Medulla oblongata (tissue), 1 donor: ENCODE measurements around the gene MPZL3.

ENCODE experiments used
- DNase-seq: peaks from one replicate; pipeline ENCODE4 v3.0.0-alpha.2; 2015; ENCODE audit errors: extremely low spot score

The MPZL3 gene

DNA sequence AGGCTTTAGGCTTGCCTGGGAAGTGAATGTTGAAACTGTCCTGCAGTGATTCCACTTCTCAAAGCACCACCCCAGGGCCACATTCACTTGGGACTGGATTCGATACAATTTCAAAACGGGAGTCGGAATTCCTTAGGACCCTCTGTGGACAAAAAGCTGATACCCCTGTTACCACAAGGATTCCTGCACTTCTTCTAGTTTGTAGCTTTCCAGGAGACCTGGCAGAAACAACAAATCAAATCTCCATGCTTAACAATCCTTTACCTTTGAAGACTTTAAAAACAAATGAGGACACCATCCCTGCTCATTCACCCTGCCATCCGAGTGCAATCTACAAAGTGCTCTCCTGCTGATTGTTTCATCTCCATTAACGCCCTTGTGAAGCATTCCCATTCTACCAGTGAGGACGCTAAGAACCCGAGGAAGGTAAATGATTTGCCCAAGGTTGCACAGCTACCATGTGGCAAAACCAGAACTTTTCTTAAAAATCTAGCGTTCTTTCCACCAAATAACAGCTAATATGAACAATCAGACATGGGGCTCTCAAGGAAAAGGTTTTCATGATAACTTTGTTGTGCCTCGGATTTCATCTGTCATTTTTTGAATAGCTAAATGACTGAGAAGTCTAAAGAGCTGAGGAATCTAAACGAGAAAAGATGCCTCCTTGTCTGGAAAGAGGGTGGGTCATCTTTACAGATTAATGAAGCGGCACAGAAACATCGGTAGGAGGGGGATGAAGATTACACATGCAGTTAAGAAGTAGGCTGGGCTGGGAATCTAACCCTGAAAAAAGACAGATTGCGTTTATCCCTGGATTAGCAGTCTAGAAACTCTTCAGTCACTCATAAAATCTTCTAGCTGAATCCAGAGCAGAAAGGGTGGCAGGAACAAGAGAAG, 12.7 kb upstream of the MPZL3 start:
- no peak for DNase-seq

DNA sequence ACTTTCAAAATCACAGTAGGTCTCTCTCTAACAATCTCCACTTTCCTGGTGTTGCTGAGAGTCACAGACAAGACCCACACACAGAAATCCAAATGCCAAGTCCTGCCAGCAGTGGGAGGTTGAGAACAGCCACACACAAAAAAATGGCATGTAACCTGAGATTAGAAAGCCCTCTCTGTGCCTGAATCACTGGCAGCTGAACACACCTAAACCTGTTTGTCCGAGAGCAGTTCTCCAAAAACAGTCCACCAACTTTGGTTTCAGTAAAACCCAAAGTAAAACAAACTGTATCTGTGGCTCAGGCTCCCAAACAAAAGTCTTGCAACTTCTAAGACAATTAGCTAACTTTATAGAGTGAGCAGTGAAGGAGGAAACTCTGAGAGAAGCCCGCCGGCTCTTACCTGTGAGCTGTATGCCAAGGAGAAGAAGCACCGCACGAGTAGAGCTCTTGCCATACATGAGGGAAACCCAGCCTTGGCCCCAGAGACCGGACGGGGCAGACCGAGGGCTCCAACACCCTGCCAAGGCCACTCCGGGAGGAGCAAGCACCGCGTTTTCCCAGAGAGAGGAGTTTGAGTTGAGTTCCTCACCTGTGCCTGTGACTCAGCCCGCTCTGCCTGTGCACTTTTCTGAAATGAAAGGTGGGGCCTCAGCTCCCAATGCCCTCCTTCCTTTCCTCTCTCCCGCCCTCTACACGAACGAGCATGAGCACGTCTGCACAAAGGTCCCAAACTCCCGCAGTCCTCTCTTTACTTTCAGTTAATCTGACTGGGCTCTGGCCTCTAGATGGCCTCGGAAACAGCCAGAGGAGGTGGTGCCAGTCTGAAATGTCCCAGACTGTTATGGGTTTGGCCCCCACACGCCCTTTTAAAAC, 11.8 kb upstream of the MPZL3 start, which contains the start of gene MPZL2:
Gene MPZL2, minus strand, starts transcription at position 603 of the 874 bp plus-strand sequence. Its CDS starts 144 bp downstream, at position 459.
- no peak for DNase-seq

DNA sequence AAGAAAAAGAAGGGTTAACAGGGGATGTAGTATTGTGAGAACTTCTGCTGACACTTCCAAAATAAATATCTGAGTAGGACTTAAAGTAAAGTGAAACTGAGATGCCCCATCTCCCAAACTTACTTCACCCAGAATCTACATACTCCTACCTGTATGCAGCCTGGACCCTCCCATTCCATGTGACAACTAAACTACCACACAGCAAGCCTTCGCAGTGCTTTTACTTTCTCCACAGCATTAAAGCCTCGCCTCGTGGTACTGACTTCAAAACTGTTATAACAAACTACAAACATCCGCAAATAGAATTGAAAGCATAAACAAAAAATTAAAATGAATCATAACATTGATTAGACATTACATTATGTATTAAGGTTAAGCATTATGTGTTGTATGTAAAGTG, 10.9 kb upstream of the MPZL3 start:
- DNase-seq = no peak

DNA sequence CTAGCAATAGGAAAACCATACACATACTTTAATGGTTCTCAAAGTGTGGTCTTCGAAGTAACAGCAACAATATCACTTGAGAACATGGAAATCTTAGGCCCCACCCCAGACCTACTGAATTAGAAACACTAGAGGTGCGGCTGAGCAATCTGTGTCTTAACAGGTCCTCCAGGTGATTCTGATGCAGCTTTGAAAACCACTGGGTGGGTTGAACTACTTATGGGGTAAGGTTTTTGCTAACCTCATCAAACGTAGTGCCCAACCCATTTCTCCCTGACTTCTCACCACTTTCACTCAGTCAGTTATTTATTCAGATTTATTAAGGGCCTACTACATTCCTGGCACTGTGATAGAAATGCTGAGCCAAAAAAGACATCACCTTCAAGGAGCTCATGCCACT, 8.2 kb upstream of the MPZL3 start:
- no peak for DNase-seq

DNA sequence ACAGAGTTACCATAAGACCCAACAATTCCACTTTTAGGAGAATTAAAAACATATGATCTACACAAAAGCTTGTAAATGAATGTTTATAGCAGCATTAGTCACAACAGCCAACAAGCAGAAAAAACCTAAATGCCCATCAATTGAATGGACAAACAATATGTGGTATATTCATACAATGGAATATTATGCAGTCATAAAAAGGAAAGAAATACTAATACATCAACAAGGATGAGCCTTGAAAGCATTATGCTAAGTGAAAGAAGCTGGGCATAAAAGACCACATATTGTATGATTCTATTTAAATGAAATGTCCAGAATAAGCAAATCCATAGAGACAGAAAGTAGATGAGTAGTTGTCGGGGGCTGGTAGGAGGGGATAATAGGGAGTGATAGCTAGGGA, 7.0 kb upstream of the MPZL3 start:
- no peak for DNase-seq

DNA sequence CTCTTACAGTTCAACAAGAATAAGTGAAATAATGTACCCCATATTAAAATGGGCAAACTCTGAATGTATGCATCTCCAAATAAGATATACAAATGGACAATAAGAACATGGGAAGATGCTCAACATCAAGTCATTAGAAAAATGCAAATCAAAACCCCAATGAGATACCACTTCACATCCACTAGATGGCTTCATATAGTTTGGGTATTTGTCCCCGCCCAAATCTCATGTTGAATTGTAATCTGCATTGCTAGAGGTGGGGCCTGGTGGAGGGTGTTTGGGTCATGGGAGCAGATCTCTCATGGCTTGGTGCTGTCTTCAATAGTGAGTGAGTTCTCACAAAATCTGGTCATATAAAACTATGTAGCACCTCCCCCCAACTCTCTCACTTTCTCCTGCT, 6.2 kb upstream of the MPZL3 start:
- no peak for DNase-seq

DNA sequence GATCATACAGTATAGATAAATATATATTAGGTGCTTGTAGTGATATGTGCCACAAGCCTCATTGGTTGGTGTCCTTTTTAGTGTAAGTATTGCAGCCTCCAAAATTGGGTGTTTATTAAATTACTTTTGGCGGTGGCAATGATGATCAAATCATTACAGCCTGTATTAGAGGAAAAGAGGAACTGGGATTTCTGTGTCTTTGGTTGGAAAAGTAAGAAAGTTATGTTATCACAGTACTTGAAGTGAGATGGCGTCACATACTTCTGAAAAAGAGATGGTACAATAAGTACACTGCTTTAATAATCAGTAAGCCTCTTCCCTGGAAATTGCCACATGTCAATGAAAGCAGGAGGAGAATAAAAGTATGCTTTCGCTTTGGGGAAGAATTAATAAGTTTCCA, 523 bp upstream of the MPZL3 start:
- DNase-seq = no peak

DNA sequence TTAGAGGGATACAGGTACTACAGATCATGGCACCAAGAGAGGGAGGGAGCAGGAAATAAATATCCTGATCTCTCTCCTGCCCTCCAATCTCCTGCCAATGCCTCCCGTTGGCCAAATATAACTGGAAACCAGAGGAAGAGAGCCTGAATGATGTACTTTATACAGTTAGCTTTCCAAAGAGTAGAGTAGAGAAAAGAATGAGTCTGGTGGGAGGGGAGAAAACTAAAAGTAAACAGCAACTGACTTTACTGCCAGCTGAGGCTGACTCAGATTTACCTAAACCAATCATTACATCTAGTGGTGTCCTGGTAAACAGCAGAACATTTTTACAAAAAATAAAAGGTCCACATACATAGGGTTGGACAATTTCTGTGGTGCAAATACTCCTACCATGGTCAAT, 5.1 kb downstream of the MPZL3 start:
- DNase-seq = no peak

DNA sequence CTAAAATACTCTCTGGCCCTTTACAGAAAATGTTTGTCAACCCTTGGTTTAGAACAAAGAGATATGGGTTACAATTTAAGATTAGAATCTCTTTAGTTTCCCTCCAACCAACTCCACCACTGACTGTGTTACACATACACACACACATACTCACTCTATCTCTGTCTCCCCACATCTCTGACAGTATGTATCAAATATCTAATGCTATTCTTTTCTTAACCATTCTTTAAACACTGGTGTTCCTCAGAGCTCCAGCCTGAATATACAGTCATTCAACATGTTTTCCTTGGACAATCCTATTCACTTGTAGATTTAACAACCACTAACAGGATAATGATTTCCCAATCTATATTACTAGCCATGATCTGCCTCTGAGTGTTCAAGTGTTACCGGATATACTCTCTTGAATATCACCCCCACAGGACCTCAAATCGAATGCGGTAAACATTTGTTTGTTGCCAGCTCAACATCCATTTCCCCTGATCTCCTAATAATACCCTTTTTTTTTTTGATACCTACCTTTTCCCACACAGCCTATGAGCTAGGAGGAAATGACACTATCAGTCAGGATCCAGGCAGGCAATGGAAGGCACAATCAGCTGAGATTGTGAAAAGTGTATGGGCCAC, 6.1 kb downstream of the MPZL3 start:
- no peak for DNase-seq

DNA sequence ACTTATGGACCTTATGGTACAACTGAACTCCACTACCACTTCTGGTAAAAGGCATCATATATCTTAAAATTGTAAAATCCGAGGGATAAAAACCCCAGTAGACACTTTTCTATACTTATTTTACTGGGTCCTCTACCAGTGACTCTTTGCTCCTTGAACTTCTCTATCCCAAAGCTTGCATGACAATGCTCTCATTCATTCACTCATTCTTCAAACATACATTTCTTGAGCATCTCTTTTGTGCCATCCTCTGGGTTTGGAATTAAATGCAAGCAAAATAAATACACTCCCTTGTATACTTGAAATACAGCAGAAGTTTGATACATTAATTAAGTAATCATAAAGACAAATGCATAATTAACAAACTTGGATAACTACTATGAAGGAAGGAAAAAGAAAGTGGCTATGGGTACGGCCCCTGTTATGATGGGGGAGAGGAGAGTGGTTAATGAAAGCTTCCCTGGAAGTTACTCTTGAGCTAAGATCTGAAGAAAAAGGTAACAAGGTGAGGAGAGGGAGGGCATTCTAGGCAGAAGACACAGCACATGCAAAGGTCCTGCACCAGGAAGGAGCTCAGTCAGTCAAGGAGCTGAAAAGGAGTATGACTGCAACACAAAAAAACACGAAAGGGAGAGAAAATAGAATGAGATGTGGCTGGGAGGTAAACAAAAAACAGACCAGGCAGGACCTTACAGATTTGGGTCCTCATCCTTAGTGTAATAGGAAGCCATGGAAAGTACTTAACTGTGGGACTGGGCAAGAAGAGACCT, 8.0 kb downstream of the MPZL3 start:
- DNase-seq = no peak

DNA sequence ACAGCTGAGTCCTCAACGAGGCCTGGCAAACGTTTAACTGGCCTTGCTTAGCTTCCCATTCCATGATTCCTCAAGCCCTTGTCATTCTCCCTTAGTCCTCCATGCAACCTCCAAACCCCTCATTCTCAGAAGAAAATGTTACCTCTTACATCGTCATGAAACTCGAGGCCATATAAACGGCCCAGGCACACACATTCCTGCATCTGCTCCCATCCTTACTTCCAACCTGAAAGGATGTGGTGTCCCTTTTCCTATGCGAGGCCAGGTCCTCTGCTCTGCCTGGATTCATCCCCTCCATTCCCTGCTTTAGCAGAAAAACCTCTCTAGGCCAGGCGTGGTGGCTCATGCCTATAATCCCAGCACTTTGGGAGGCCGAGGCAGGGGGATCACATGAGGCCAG, 9.0 kb downstream of the MPZL3 start:
- DNase-seq = no peak

DNA sequence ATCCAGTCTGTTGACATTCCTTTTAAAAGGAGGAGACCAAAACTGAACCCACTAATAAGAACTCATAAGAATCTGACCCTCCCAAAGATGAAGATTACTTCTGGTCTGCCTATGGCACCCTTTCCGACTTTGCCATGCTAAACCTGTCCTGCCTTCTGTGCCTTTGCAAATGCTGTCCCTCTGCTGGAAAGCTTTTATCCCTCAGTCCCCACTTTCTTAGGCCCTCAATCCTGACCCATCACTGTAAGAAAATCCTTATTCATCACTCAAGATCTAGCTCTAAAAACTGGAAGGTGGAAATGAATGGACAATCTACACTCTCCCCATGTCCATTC, 10.4 kb downstream of the MPZL3 start:
- no peak for DNase-seq

DNA sequence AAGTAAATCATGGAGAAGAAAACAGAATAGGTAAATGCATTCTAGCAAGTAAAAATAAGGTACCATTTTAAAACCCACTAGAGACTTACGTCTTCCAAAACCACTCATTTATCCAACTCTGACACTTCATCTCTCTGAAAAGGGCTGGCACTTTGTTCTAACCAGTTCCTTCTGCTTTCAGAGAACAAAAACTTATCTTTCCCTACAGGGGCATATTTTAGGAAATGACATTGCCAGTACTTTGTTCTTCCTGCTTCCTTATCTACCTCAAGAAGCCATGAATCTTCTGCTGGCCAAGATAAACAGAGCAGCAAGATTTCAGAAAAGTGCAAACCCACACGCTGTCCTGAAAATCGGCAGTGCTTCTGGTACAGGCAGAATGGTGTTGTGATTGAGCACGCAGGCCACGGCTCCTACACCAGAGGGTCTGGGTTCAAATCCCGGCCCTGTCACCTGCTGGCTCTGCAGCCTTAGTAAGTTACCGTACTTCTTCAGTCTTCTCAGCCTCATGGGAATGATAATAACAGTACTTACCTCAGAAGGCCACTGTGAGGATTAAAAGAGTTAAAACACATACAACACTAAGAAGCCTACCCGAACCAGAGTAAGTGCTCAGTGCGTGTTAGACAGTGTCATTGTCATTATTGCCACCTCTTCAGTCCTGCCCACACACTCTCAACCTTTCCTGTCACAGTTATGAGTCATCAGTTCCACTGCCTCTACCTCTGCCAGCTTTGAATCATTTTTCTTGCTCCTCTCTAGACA, 11.0 kb downstream of the MPZL3 start:
- DNase-seq = no peak

DNA sequence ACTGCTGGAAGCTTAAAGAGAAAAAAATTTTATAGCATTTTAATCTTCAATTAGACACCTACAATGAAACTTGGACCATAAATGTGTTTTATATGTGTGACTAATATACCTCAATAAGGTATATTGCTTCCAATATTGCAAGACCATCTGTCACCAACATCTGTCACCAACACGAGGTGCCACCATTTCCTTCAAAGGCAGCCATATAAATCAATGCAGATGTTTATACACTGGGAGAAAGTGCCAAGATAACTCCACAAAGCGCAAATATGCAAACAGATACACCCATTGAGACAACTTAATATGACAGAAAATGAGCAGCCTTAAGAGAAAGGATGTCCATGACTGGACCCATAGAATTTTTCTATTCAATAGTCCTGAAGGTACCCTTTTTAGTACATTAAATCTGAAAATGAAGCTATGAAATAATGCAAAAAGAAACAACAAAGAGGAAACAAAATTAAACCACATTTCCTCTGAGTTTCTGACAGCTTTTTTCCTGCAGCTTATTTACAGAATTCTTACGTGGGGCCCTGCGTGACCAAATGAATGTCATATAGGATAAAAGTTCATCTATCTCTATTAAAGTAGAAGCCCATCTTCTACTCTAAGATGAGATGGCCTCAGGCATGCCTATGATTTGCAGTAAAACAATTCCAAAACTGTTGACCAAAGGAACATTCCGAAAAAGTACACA, 12.5 kb downstream of the MPZL3 start:
- DNase-seq = no peak

DNA sequence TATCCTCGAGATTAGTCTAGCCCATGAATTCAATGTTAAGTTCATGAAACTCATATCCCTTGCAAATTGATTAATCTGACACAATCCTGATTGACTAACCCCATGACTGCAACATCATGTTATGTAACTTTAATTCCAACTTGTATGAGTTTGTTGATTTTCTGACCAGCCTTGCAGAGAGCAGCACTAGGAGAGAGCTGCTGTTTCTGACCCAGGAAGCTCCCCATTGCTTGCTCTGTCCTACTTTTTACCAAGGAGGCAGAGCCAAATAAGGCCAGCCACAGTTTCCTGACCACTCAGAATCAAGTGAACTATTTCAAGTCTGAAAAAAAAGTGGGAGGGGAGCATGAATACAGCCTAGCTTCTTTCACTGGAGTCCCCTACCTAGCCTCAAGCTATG, 13.2 kb downstream of the MPZL3 start:
- no peak for DNase-seq

DNA sequence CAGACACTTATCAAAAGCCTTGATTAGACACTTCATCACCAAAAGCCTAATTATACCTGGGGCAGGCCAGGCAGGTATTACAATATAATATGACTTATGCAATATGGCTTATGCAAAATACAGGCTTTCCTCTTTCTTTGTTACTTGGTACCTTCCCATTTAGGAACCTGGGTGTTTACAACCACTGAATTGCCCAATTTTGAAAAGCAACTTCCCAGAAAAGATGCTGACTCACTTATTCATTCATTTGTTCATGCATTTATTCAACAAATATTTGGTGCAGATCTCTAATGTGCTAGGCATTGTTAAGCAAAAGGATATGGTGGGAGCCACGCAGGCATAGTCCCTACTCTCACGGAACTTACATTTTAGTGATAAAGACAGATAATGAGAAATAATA, 13.7 kb downstream of the MPZL3 start:
- DNase-seq = no peak

DNA sequence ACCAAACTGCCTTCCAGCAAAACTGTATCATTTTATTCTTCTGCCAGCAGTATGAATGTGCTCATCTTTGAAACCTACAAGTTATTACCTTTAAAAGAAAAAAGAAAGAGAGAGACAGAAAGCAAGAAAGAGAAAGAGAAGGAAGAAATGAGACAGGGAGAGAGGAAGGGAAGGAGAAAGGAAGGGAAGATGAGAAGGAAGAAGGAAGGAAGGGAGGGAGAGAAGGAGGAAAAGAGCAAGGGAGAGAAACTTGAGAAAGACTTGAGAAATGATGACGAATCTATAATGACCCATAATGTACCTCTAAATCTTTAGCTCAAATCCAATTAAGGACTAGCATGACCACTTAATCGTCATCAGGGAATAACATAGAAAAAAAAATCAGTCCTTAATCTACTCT, 16.0 kb downstream of the MPZL3 start:
- no peak for DNase-seq

DNA sequence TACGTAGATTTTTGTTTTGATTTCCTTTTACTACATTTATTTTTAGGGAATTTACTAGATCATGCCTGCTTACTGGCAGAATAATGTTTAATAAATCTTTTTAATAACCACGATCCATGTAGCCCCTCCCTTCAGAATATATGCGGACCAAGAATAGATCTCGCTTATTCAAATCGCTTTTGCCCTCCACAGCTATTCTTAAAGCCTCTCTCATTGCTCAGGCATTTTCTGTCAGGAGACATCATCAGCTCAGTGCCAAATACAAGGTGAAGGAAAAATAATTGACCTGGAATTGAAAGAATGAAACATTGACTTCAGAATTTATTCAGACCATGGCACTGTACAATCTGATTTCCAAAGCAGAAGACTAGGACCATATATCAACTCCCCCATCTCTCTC, 17.3 kb downstream of the MPZL3 start:
- no peak for DNase-seq

DNA sequence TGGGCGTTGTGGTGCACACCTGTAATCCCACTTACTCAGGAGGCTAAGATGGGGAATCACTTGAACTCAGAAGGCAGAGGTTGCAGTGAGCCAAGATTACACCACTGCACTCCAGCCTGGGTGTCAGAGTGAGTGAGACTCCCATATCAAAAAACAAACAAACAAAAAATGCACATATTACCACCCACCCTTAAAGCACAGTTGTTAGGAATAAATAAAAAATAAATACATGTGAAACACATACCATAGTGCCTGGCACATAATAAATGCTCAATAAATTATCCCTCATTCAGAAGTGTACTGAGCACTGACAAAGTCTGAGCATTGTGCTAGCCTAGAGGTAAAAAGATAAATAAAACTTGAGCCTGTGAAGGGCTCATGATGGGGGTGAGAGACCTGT, 18.3 kb downstream of the MPZL3 start:
- no peak for DNase-seq

DNA sequence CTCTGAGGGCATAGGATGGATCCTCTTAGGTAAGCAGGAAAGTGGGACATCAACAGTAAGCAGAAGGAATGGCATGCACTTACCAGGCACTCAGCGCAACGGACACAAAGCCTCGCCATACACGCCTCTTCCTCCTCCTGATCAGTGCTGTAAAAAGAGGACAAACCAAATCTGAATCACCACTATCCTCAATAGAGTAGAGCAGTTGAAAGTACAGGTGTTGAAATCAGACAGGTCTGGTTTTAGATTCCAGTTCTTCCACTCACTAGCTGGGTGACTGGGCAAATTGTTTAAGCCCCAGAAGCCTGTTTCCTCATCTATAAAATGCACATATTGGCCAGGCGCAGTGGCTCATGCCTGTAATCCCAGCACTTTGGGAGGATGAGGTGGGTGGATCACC, 18.8 kb downstream of the MPZL3 start:
- no peak for DNase-seq
